GM12878 (cell line): Measurements from ENCODE around the gene DERL3. TPM values are rescaled to one million over a fixed set of nuclear protein-coding genes. Genes with fewer than 3 reads are reported as not detected.

ENCODE experiments used
- ATAC-seq: fragments of 200-7000 bp; cut with Tn5 transposase; 3 replicates; pipeline ENCODE4 v1.9.1; 2020; ENCODE audit warnings: mild to moderate bottlenecking, moderate library complexity
- BruUV-seq: library from RNA; stranded (reverse); fragments of 400-500 nt; replicated peaks from 2 replicates; lab custom pipeline; 2021; lab: Mats Ljungman, UMichigan
- CTCF ChIA-PET: fragments of 300-600 bp; sonication (Branson Sonifier 250); formaldehyde crosslinking; extraction: SDS; loops from one replicate; lab custom pipeline; 2021; ENCODE audit warnings: inconsistent platforms; lab: Yijun Ruan, JAX
- POLR2A ChIA-PET: fragments of 350-600 bp; formaldehyde crosslinking; extraction: SDS; loops from one replicate; lab custom pipeline; 2021; ENCODE audit warnings: inconsistent platforms; lab: Charles Lee
- RAD21 ChIA-PET: fragments of 300-600 bp; sonication (Branson Sonifier 250); formaldehyde crosslinking; loops from one replicate; lab custom pipeline; 2023; ENCODE audit warnings: antibody characterized with exemption; ENCODE audit not compliant: unreplicated experiment; lab: Charles Lee
- SMC1A ChIA-PET: fragments of 300-600 bp; sonication (Branson Sonifier 250); formaldehyde crosslinking; loops from one replicate; lab custom pipeline; 2023; ENCODE audit not compliant: unreplicated experiment, uncharacterized antibody; lab: Charles Lee
- DNase-seq: peaks from one replicate; pipeline ENCODE4 v3.0.0-alpha.2; 2011; ENCODE audit warnings: low read depth, low spot score
- FAIRE-seq: peaks from 3 replicates; lab custom pipeline; 2011; peaks lifted over from hg19 to GRCh38; lab: Jason Lieb, UNC
- H2AFZ ChIP-seq: 2 replicates; pipeline ENCODE4 v1.6.0; 2011; ENCODE audit warnings: low read depth, low read length, control low read depth; ENCODE audit not compliant: control insufficient read depth
- H3K27ac ChIP-seq: 2 replicates; pipeline ENCODE4 v1.5.1; 2011; ENCODE audit warnings: control low read depth; ENCODE audit not compliant: control insufficient read depth, insufficient read depth
- H3K27me3 ChIP-seq, 2 experiments: replicated peaks in 1 of 2; 2 replicates each; pipeline versions ENCODE4 v1.6.0 to v1.6.1; 2011; ENCODE audit warnings: low read length in 1 of 2; ENCODE audit not compliant: control insufficient read depth in 2 of 2, insufficient read depth in 2 of 2
- H3K36me3 ChIP-seq, 2 experiments: 2 replicates each; pipeline ENCODE4 v1.5.1; 2011; ENCODE audit warnings: low read length in 1 of 2; ENCODE audit not compliant: control insufficient read depth in 2 of 2, insufficient read depth in 2 of 2
- H3K4me1 ChIP-seq: 2 replicates; pipeline ENCODE4 v1.6.1; 2011; ENCODE audit warnings: mild to moderate bottlenecking, low read length, moderate library complexity, mixed read lengths; ENCODE audit not compliant: control insufficient read depth, insufficient read depth
- H3K4me2 ChIP-seq: 2 replicates; pipeline ENCODE4 v1.6.0; 2011; ENCODE audit warnings: control low read depth; ENCODE audit not compliant: control insufficient read depth, insufficient read depth
- H3K4me3 ChIP-seq: fragments of 200-600 bp; sonication (generic); 2 replicates; pipeline ENCODE4 v1.5.1; 2016
- H3K79me2 ChIP-seq: 2 replicates; pipeline ENCODE4 v1.6.0; 2011; ENCODE audit warnings: low read length; ENCODE audit not compliant: control insufficient read depth, insufficient read depth
- H3K9ac ChIP-seq: 2 replicates; pipeline ENCODE4 v1.8.0; 2011; ENCODE audit warnings: low read length, control low read depth, mixed read lengths; ENCODE audit not compliant: control insufficient read depth, insufficient read depth
- H3K9me3 ChIP-seq: replicated peaks from 3 replicates; pipeline ENCODE4 v1.5.1; 2011; ENCODE audit warnings: mild to moderate bottlenecking, low read length; ENCODE audit not compliant: control insufficient read depth, insufficient read depth
- H4K20me1 ChIP-seq: 2 replicates; pipeline ENCODE4 v1.6.0; 2011; ENCODE audit not compliant: control insufficient read depth, insufficient read depth
- BHLHE40 ChIP-seq, 2 experiments: fragments of 450-650 bp in 1 of 2; IDR thresholded peaks; 2 replicates each; pipeline ENCODE4 v1.6.1; 2011 to 2017; ENCODE audit warnings: low read depth in 2 of 2, borderline replicate concordance in 1 of 2, improper control_type of control experiment in 1 of 2, low read length in 1 of 2, mild to moderate bottlenecking in 1 of 2
- E4F1 ChIP-seq: fragments of 450-650 bp; IDR thresholded peaks from 2 replicates; pipeline ENCODE4 v1.6.1; 2018; ENCODE audit warnings: borderline replicate concordance, mild to moderate bottlenecking; ENCODE audit not compliant: partially characterized antibody
- JUNB ChIP-seq: IDR thresholded peaks from 2 replicates; pipeline ENCODE4 v1.6.1; 2016; ENCODE audit warnings: antibody characterized with exemption, mild to moderate bottlenecking
- RAD51 ChIP-seq: fragments of 450-650 bp; IDR thresholded peaks from 2 replicates; pipeline ENCODE4 v1.6.1; 2016; ENCODE audit warnings: moderate library complexity, mild to moderate bottlenecking, inconsistent platforms
- RUNX3 ChIP-seq: IDR thresholded peaks from 2 replicates; pipeline ENCODE4 v1.6.1; 2012; ENCODE audit warnings: low read length, inconsistent platforms
- WGBS: methylation state at CpG from one replicate; pipeline ENCODE4 v1.1.6; 2016; ENCODE audit warnings: low lambda C conversion rate; ENCODE audit not compliant: insufficient replicate concordance, insufficient coverage; ENCODE audit errors: missing lambda C conversion rate; 5-methylcytosine and 5-hydroxymethylcytosine counted together
- in situ Hi-C: fragments of 300-500 bp; cut with MboI; formaldehyde crosslinking; loops from 9 replicates; pipeline ENCODE4 v1.14.3; 2018; ENCODE audit warnings: mixed read lengths
- intact Hi-C: fragments of 100-400 bp; cut with micrococcal nuclease; formaldehyde crosslinking; loops from one replicate; pipeline ENCODE4 v1.14.2; 2022; ENCODE audit not compliant: unreplicated experiment
- polyA plus RNA-seq, 11 experiments: library from polyadenylated mRNA; depleted of rRNA in 4 of 11; unstranded in 6 of 11; stranded (reverse) in 5 of 11; fragments of >200 nt; fragmentation: Nextera tagmentation in 4 of 11; fragmentation: Illumina TruSeq in 1 of 11; extraction: Ambion mirVana in 4 of 11; extraction: Trizol in 1 of 11; gene quantifications; 1 replicate in 1 of 11; 2 replicates in 10 of 11; pipeline versions ENCODE4 v1.2.1 to v1.2.3, GENCODE V29; 2011 to 2016; ENCODE audit warnings: inconsistent platforms in 2 of 11, missing spikeins in 2 of 11, low read depth in 1 of 11
- total RNA-seq, 4 experiments: library from RNA; depleted of rRNA in 3 of 4; stranded (reverse); fragments of >200 nt in 3 of 4; fragmentation: Illumina TruSeq in 1 of 4; extraction: Trizol in 1 of 4; gene quantifications; 2 replicates each; pipeline versions ENCODE4 v1.2.1 to v1.2.3, GENCODE V29; 2013 to 2021
- TF ChIP-seq, protein P1 (sequence below): IDR thresholded peaks from 2 replicates; pipeline ENCODE4 v1.6.1; 2012; ENCODE audit warnings: low read depth, low read length, improper control_type of control experiment
- TF ChIP-seq, protein P2 (sequence below): fragments of 450-650 bp; formaldehyde crosslinking; IDR thresholded peaks from 2 replicates; pipeline ENCODE4 v1.4.0; 2022; ENCODE audit warnings: mild to moderate bottlenecking, moderate library complexity

The DERL3 gene
- total and polyA plus RNA-seq, 10 of the 15 experiments (the other 5 are each of a cell fraction or from before 2014, with no cell fraction given): 4.1 to 52.4 (median 14.1) TPM

GRCh38 chr22:23829845-23830372 lies 8.9 kb downstream of the DERL3 start:
- peak in 1 of 2 experiments; percentile 22; a peak in 1 of 4 replicates for TF ChIP-seq BHLHE40 (IDR thresholded peaks at IDR 0.05; ENCODE audit: borderline replicate concordance in 1 of 2, low read depth in 2 of 2, low read length in 1 of 2)
- TF ChIP-seq RAD51: peak; percentile 74
- TF ChIP-seq JUNB: no peak
- 0 out of 2 replicates have a peak, but pooled peaks have one; percentile 45 for TF ChIP-seq RUNX3
- TF ChIP-seq E4F1: no peak
- TF ChIP-seq, protein P1, sequence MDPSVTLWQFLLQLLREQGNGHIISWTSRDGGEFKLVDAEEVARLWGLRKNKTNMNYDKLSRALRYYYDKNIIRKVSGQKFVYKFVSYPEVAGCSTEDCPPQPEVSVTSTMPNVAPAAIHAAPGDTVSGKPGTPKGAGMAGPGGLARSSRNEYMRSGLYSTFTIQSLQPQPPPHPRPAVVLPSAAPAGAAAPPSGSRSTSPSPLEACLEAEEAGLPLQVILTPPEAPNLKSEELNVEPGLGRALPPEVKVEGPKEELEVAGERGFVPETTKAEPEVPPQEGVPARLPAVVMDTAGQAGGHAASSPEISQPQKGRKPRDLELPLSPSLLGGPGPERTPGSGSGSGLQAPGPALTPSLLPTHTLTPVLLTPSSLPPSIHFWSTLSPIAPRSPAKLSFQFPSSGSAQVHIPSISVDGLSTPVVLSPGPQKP: no peak
- TF ChIP-seq, protein P2, sequence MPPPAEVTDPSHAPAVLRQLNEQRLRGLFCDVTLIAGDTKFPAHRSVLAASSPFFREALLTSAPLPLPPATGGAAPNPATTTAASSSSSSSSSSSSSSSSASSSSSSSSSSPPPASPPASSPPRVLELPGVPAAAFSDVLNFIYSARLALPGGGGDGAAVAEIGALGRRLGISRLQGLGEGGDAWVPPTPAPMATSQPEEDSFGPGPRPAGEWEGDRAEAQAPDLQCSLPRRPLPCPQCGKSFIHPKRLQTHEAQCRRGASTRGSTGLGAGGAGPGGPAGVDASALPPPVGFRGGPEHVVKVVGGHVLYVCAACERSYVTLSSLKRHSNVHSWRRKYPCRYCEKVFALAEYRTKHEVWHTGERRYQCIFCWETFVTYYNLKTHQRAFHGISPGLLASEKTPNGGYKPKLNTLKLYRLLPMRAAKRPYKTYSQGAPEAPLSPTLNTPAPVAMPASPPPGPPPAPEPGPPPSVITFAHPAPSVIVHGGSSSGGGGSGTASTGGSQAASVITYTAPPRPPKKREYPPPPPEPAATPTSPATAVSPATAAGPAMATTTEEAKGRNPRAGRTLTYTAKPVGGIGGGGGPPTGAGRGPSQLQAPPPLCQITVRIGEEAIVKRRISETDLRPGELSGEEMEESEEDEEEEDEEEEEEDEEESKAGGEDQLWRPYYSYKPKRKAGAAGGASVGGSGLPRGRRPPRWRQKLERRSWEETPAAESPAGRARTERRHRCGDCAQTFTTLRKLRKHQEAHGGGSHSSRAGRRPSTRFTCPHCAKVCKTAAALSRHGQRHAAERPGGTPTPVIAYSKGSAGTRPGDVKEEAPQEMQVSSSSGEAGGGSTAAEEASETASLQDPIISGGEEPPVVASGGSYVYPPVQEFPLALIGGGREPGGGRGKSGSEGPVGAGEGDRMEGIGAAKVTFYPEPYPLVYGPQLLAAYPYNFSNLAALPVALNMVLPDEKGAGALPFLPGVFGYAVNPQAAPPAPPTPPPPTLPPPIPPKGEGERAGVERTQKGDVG: no peak
- Histone ChIP-seq H2AFZ (no peak overlapping the region), H3K9ac (no peak overlapping the region), H4K20me1 (peaks cover 2% of the 10 kb centered on the region; the same call in 1 of the 2 replicates), H3K4me1 (peaks cover 3% of the 10 kb centered on the region), H3K27me3 (no peaks in the 10 kb centered on the region), H3K4me2 (no peak overlapping the region; the same call in 1 of the 2 replicates), H3K27ac (no peak overlapping the region), H3K36me3 (peaks cover 35 to 60% of the 10 kb centered on the region in 2 experiments), H3K9me3 (no peaks in the 10 kb centered on the region), H3K79me2 (peaks cover 2% of the 10 kb centered on the region), H3K4me3 (no peak overlapping the region)
- 72% methylated on average over 7 of the region's 7 CpGs for WGBS
- SMC1A ChIA-PET: no interaction called here
- ATAC-seq: no peak
- RAD21 ChIA-PET: no interaction called here
- intact Hi-C loops (no loop called here), in situ Hi-C loops (no loop called here)
- FAIRE-seq: peak; percentile 41
- DNase-seq: no peak
- no TSS peak for BruUV-seq
- CTCF ChIA-PET: no interaction called here
- POLR2A ChIA-PET: interaction anchor here (0.5 kb wide), 1 partner anchor 24 kb away, joined by 3 read pairs; no protein-coding TSS in a partner anchor
